Dermis blood vessel endothelial cell (primary cell): ENCODE measurements around the gene LMNB1. TPM values are rescaled to one million over a fixed set of nuclear protein-coding genes. Genes with fewer than 3 reads are reported as not detected.
"Not testable (repeated sequence)": the region's sequence is repeated elsewhere in the genome, so short reads cannot be mapped to it uniquely, and the experiment has no call there.

ENCODE experiments used
- DNase-seq: peaks from one replicate; pipeline ENCODE4 v3.0.0; 2010
- total RNA-seq: library from RNA; depleted of rRNA; stranded (reverse); fragments of >200 nt; gene quantifications from 2 replicates; pipeline ENCODE4 v1.2.3, GENCODE V29; 2014

The LMNB1 gene, protein sequence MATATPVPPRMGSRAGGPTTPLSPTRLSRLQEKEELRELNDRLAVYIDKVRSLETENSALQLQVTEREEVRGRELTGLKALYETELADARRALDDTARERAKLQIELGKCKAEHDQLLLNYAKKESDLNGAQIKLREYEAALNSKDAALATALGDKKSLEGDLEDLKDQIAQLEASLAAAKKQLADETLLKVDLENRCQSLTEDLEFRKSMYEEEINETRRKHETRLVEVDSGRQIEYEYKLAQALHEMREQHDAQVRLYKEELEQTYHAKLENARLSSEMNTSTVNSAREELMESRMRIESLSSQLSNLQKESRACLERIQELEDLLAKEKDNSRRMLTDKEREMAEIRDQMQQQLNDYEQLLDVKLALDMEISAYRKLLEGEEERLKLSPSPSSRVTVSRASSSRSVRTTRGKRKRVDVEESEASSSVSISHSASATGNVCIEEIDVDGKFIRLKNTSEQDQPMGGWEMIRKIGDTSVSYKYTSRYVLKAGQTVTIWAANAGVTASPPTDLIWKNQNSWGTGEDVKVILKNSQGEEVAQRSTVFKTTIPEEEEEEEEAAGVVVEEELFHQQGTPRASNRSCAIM
- total RNA-seq = 43.1 and 116 TPM in 2 replicates

DNA sequence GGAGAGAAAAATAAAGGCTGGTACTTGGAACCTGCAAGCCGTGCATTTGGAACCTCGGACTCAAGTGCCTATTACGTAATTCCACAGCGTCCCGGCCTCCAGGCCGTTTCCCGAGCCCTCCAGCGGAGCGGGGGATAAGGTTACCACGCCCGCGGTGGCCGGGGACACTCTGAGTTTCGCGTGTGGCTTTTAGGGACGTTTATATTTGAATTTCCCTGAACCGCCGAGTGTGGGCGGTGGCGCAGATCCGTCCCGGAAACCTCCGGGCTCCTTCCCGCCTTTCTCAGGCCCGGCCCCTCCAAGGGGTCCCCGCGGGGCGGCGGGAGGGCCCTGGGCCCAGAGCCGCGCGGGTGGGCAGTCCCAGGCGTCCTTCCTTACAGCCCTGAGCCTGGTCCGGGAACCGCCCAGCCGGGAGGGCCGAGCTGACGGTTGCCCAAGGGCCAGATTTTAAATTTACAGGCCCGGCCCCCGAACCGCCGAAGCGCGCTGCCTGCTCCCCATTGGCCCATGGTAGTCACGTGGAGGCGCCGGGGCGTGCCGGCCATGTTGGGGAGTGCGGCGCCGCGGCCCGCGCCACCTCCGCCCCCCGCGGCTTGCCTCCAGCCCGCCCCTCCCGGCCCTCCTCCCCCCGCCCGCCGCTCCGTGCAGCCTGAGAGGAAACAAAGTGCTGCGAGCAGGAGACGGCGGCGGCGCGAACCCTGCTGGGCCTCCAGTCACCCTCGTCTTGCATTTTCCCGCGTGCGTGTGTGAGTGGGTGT lies at the start of gene LMNB1:
LMNB1 (plus strand) TSS at position 638 of the 758 bp plus-strand sequence. CDS start 373 bp downstream, outside the sequence.
- peak; percentile 96 for DNase-seq

DNA sequence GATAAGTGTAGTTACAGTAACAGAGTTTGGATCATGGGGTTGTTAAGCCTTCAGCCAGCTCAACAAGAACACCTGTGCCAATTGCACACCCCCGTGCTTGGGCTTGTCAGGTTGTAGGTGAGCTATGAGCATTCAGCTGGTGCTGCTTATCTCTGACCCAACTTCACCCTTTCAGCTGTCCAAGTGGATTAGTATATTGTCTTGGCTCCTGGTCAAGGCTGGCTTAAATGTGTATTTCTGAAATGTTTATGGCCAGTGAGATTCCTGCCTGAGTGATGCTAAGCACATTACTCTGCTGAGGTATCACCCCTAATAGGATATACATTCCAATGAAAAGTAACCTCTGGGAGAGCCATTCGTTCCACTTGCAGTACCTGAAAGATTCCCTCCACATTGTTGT lies 44.2 kb upstream of the LMNB1 start:
- DNase-seq = no peak

DNA sequence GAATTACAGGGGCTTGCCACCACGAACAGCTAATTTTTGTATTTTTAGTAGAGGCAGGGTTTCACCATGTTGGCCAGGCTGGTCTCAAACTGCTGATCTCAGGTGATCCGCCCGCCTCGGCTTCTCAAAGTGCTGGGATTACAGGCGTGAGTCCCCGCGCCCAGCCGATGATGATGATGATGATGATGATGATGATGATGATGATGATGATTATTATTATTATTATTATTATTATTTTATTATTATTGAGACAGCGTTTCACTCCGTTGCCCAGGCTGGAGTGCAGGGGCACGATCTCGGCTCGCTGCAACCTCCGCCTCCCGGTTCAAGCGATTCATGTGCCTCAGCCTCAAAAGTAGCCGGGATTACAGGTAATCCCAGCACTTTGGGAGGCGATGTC lies 42.4 kb upstream of the LMNB1 start:
- DNase-seq = not testable (repeated sequence)

DNA sequence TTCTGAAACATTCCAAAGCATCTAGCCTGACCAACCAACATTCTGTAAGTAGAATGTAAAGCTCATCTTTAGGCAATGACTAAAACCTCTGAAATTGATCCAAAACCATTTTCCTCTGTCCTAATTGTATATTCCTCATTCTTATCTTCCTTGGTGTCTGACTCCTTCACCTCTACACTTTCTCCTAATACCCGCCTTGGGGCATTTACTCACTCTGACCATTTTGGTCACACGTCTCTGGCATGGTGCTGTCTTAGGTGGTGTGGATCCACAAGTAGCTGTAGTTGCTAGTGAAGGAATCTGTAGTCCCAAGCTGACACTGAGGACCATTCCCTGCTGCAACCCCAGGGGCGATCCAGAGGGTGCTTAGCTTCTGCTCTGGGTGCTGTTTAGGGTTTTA lies 40.8 kb upstream of the LMNB1 start:
- no peak for DNase-seq

DNA sequence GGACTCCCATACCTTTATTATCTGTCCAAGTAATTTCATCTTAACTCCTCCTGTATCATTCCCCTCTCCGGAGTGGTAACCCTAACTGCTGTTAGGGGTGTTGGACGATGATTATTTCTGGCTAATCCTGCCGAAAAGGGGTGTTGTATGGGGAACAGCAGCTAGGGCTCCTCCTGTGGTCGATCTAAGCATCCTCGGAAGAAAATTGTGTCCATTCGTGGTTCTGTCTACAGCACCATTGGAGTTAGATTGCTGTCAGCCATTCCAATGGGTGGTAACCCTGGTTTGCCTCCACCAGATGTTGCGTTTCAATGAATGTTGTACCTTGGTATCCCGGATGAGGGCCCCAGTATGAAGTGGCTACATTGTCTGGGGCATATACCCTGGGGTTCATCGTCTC lies 35.6 kb upstream of the LMNB1 start:
- no peak for DNase-seq

DNA sequence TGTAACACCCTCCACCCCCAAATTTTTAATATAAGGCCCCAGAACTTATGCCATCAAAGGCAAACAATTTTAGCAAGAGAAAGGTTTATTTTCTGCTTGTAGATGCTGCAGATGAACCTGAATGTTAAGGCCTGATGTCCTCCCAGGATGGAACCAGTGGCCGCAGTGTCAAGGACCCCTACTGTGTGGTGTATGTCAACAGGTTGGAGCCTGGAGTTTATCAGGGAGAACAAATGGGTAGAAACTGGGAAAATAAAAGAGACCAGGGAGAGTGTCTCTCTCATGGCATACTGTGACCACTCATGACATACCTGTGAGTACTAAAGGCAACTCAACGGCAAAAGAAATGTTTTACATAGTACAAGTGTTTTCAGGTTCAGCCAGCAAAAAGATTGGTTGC lies 34.5 kb upstream of the LMNB1 start:
- DNase-seq = no peak

DNA sequence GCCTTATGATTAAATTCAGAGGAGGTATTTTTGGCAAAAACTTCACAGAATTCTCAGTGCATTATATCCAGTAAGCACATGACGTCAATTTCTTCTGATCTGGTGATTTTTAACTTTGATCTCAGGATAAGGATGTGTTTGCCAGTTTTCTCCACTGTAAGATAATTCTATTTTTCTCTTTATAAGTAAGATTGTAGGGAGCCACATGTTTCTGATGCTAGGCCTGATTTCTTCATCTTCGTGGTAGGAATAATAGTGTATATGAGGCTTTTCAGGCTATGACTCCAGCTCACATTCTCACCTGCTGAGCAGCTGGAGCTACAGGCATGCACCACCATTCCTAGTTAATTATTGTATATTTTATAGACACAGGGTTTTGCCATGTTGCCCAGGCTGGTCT lies 32.1 kb upstream of the LMNB1 start:
- no peak for DNase-seq

DNA sequence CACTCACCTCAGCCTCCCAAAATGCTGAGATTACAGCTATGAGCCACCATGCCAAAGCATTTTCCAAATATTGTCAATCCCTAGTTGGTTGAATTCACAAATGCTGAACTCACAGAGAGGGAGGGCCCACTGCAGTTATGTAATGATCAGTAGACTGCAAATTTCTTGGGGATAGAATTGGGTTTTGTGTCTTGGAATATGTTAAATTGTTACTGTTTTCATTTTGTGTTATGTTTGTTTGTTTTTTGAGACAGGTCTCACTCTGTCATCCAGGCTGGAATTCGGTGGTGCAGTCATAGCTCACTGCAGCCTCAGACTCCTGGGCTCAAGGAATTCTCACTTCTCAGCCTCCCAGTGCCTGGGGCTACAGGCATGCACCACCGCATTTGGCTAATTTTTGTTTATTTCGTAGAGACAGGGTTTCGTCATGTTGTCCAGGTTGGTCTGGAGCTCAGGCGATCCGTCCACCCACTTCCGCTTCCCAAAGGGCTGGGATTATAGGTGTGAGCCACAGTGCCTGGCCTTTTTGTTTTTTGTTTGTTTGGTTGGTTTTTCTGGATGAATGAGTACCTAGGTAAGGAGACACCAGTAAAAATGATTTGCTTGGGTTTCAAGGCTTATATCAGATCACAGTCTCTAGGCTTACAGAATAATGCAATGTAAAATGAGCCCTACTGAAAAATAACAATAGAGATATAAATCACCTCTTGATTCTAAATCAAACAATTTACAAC lies 31.5 kb upstream of the LMNB1 start:
- no peak for DNase-seq

DNA sequence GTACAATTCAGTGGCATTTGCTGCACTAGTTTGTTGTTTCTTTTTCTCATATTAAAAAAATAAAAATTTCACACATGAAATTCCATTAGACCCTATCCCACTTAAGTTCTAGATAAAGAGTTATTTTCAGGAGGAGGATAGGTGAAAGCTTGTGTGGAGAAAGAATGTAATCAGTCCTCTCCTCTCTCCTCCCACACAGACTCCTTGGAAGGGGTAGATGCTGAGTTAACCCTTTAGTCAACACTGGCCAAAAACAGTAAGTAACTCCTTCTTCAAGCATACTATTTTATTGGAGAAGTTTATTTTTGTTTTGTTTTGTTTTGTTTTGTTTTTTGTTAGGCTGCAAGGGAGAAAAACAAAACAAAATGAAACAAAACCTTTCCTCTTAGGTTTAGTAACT lies 30.6 kb upstream of the LMNB1 start:
- DNase-seq = no peak

DNA sequence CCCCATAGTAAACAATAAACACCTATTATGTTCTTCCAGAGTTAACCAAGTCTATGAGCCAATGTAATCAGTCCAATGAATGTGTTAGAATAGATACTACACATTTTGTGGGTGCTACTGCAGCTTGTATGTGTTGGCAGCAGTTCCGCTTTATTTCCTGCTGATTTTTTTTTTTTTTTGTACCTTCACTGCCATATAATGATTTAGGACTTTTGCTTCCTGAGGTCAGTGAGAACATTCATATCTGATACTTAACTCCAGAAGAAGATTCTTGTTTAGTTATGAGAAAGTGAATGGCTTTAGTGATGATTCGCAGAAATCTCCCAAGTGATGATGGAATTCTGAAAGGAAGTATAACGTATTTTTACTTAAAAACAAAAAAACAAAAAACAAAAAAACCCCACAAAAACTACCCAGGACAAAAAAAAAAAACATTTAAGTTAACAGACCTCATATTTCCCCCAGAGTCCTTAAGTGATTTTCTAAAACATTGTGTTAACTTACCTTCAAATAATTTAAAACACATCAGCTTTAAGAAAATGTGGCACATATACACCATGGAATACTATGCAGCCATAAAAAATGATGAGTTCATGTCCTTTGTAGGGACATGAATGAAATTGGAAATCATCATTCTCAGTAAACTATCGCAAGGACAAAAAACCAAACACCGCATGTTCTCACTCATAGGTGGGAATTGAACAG lies 24.7 kb upstream of the LMNB1 start:
- DNase-seq = no peak

DNA sequence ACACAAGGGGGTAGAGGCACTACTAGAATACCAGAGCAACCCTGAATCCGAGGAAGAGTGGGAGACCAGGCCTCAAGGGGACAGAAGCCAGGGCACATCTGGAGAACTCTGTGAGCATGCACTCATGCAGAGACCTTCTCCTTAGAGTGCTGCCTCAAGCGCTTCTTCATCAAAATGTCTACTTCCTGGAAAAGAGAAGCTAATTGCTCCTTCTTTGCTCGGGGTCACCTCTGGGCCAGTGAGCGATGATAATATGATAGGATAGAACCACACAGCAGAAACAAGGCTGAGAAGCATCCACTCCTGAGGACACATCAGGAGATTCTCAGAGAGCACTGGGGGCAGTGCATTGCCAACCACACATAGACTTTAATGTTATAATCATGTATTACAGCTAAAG lies 23.7 kb upstream of the LMNB1 start:
- no peak for DNase-seq

DNA sequence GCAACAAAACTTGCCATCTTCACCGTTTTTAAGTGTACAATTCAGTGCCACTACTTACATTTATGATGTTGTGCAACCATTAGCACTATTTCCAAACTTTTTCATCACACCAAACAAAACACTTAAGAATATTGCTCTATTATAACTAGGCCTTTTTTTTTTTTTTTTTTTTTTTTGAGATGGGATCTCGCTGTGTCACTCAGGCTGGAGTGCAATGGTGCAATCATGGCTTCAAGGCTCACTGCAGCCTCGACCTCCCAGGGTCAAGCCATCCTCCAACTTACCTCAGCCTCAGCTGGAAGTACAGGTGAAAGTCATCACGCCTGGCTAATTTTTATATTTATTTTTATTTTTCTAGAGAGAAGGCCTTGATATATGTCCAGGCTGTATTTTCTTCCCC lies 22.3 kb upstream of the LMNB1 start:
- DNase-seq = no peak

DNA sequence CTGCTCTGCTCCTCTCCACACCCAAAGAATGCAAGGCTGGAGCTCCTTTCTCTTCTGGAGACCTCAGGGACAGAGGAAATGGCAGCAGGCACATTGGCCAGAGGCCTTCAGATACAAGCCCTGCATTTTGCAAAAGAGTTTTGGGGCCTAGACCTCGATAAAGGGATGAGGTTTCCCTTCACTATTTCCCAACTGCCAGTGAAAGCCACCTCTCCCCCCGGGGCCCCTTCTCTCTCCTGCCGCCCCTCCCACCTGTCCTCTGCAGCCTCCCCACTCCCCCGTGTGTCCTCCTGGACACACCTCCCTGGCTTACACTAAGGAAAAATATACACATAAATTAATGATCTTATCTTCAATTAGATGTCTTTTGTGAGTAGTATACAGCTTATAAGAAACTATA lies 21.3 kb upstream of the LMNB1 start:
- DNase-seq = no peak

DNA sequence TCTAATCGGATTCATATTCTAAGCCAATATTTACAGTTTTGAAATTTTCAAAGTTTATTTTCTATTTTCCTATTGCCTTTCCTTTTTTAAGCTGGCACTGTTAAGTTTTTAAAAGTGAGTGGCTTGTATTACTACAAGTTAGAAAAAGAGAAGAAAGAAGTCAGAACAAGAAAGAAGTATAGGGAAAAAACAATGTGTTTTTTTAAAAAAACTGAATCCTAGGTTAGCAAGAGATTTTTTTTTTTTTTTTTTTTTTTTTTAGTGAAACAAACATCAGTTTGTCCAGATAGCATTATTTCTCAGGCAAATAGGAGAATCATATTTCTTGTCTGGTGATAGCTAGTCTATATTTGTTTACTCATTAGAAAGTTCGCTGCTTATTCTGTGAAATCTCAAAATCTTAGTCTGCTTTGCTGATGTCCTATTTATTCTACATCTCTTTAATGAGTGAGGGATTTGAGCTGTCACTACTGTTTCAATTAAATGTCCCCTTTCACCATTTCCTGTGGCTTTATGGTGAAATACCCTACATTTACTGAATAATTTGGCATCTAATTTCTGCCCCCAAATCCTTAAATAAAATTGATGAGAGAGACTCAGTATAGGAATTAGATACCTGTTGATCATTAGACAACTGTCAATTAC lies 19.1 kb upstream of the LMNB1 start:
- no peak for DNase-seq

DNA sequence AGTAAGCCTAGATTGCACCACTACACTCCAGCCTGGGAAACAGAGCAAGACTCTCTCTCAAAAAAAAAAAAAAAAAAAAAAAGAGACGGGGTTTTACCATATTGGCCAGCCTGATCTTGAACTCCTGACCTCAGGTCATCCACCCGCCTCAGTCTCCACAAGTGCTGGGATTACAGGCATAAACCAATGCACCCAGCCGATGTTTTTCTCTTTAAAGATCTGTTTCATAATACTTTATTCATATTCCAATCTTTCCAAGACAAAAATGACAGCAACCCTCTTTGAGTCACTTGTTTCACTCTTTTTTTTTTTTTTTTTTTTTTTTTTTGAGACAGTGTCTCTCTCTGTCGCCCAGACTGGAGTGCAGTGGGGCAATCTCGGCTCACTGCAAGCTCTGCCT lies 13.6 kb upstream of the LMNB1 start:
- DNase-seq = no peak

DNA sequence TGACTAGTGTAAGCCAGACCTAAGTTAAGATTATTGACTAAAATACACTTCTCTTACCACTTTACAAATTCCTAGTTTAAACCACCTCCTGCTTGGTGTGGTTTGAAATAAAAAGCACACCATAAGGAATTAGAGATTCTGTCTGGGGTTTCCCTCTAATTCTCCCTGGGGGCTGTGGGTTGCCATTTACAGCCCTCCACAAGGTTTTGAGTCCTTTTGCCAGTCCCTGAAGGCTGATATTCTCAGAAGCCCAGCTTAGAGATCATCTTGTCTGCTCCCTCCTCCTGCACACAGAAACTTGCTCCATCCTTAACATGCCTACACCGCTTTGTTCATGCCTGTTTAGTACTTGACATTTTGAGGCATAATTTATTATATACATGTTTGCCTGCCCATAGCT lies 7.2 kb upstream of the LMNB1 start:
- no peak for DNase-seq

DNA sequence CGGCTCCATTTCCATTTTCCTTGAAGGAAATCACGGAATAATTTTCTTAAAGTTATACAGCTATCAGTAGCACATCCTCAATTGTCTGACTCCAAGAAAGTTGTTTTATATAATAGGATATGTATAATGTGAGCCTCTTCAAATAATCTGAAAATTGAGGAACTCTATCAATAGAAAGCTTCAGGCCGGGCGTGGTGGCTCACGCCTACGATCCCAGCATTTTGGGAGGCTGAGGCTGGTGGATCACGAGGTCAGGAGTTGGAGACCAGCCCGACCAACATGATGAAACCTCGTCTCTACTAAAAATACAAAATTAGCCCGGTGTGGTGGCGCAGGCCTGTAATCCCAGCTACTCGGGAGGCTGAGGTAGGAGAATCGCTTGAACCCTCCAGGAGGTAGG lies 3.4 kb upstream of the LMNB1 start:
- not testable (repeated sequence) for DNase-seq

DNA sequence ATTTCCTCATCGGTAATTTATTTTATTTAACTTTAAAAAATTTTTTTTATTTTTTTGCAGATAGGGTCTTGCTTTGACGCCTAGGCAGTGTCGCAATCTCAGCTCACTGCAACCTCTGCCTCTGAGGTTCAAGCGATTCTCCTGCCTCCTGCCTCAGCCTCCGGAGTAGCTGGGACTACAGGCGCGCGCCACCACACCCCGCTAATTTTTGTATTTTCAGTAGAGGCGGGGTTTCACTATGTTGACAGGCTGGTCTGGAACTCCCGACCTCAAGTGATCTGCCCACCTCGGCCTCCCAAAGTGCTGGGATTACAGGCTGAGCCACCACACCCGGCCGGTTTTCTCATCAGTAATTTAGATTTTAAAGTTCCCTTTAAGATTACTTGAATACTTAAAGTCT lies 2.3 kb upstream of the LMNB1 start:
- DNase-seq = not testable (repeated sequence)

DNA sequence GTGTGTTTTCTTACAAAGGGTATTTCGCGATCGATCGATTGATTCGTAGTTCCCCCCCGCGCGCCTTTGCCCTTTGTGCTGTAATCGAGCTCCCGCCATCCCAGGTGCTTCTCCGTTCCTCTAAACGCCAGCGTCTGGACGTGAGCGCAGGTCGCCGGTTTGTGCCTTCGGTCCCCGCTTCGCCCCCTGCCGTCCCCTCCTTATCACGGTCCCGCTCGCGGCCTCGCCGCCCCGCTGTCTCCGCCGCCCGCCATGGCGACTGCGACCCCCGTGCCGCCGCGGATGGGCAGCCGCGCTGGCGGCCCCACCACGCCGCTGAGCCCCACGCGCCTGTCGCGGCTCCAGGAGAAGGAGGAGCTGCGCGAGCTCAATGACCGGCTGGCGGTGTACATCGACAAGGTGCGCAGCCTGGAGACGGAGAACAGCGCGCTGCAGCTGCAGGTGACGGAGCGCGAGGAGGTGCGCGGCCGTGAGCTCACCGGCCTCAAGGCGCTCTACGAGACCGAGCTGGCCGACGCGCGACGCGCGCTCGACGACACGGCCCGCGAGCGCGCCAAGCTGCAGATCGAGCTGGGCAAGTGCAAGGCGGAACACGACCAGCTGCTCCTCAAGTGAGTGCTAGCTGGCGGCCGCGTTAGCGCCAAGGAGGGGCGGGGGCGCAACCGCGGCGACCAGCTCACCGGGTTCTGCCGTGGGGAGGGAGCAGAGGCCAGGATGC lies 480 bp downstream of the LMNB1 start:
- peak; percentile 79 for DNase-seq

DNA sequence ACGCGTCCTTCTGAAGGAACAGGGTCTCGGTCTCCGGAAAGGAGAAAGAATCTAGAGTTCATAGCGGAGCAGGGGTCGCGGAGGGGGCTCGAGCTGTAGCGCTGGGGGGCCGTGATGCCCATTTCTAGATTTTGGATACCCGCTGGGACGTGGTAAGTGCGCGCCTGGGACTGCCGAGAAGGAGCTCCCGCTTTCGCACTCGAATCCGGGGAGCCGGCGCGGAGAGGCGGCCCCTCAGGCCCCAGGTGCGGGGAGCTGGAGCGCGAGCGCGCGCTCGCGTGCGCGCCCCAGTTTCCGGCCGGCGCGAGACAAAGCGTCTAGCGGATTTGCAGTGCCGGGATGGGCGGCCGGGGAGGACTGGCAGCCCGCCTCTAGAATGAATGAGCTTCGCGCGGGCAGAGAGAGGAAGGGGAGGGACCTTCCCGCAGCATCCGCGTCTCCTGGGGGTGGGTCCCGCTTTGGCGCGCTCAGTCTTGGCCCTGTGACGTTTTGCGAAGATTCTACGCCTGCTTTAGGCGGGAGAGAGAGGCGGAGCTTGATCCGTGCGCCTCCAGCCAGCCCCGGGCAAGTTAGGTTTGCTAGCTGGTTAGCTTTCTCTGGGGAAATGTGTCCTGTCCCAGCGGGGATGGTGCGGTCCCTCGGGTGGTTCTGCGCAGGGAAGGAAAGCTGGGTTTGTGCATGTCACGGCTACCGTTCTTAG lies 1.2 kb downstream of the LMNB1 start:
- DNase-seq = peak; percentile 97
